GM12872 (cell line): Measurements from ENCODE around the gene PSMA6.

Experiments
- CTCF ChIP-seq: IDR thresholded peaks from 3 replicates; pipeline ENCODE4 v1.5.1; 2011; ENCODE audit warnings: low read depth, mild to moderate bottlenecking, low read length, moderate library complexity; ENCODE audit not compliant: insufficient read depth

Gene PSMA6

GRCh38 chr14:35338731-35339405, 46.7 kb downstream of the PSMA6 start:
- no peak for TF ChIP-seq CTCF

GRCh38 chr14:35339761-35340406, 47.7 kb downstream of the PSMA6 start:
- no peak for TF ChIP-seq CTCF

- TF ChIP-seq CTCF: no peak
Measured at GRCh38 chr14:35340616-35341453, 48.7 kb downstream of the PSMA6 start.

- TF ChIP-seq CTCF: no peak
Measured at GRCh38 chr14:35341454-35341750, 49.2 kb downstream of the PSMA6 start.

- no peak for TF ChIP-seq CTCF
Measured at GRCh38 chr14:35341751-35342488, 49.7 kb downstream of the PSMA6 start.

GRCh38 chr14:35342489-35343010, 50.4 kb downstream of the PSMA6 start:
- TF ChIP-seq CTCF: no peak

GRCh38 chr14:35343702-35344101, 51.5 kb downstream of the PSMA6 start:
- no peak for TF ChIP-seq CTCF
